HL-60 (cell line): ENCODE results near the gene LRRC4B.

ENCODE experiments used
- CTCF ChIP-seq: IDR thresholded peaks from one replicate; pipeline ENCODE4 v1.5.1; 2011; ENCODE audit warnings: low read length, control low read depth, inconsistent platforms; ENCODE audit not compliant: insufficient read depth
- GABPA ChIP-seq: IDR thresholded peaks from 2 replicates; pipeline ENCODE4 v1.6.1; 2012; ENCODE audit warnings: low read depth
- POLR2AphosphoS5 ChIP-seq: IDR thresholded peaks from 2 replicates; pipeline ENCODE4 v1.6.1; 2012; ENCODE audit warnings: low read depth
- SPI1 ChIP-seq: IDR thresholded peaks from 2 replicates; pipeline ENCODE4 v1.6.1; 2012; ENCODE audit warnings: low read depth, mild to moderate bottlenecking, borderline replicate concordance

GRCh38 chr19:50557009-50557613, 11.1 kb downstream of the LRRC4B start:
- TF ChIP-seq CTCF (no peak), GABPA (no peak), SPI1 (no peak), POLR2AphosphoS5 (no peak)
